Lower leg skin (tissue), 3 donors: ENCODE measurements around the gene MYL6B.

Source experiments
- CTCF ChIP-seq, 3 donors: fragments of 450-650 bp; IDR thresholded peaks; one replicate each; pipeline ENCODE4 v1.5.1; 2016; ENCODE audit warnings: antibody characterized with exemption in 3 of 3, mild to moderate bottlenecking in 3 of 3, moderate library complexity in 2 of 3
- POLR2A ChIP-seq, 2 donors: fragments of 450-650 bp; IDR thresholded peaks; one replicate each; pipeline ENCODE4 v1.6.1; 2016 to 2017; ENCODE audit warnings: antibody characterized with exemption in 2 of 2, mild to moderate bottlenecking in 1 of 2, moderate library complexity in 1 of 2

GRCh38 chr12:56119361-56119796 lies 33.0 kb upstream of the MYL6B start:
- TF ChIP-seq CTCF (IDR thresholded peaks at IDR 0.05) (peak in 1 of 3 donors; percentile 93), POLR2A (IDR thresholded peaks at IDR 0.05) (no peak)
